Measurements from ENCODE around the gene MNAT1.

GRCh38 chr14:60723907-60724618, 10.5 kb upstream of the MNAT1 start, which contains the start of gene SIX4:
- no peak for TF ChIP-seq CTCF (conservative IDR thresholded peaks at IDR 0.05; ENCODE audit: low read depth in 2 of 2)
- peak; percentile 85 for TF ChIP-seq POLR2AphosphoS5 (IDR thresholded peaks at IDR 0.05; ENCODE audit: low read depth)
- TF ChIP-seq JUNB (IDR thresholded peaks at IDR 0.05; ENCODE audit: unreplicated experiment): no peak
- no peak for TF ChIP-seq EZH2 (IDR thresholded peaks at IDR 0.05; ENCODE audit: low read depth, unreplicated experiment)
- TF ChIP-seq EZH2phosphoT487 (IDR thresholded peaks at IDR 0.05; ENCODE audit: unreplicated experiment): no peak
- TF ChIP-seq REST (IDR thresholded peaks at IDR 0.05; ENCODE audit: unreplicated experiment): no peak
- TF ChIP-seq STAT1 (IDR thresholded peaks at IDR 0.05; ENCODE audit: unreplicated experiment): no peak
- TF ChIP-seq ZNF331 (CRISPR knock-in tag; IDR thresholded peaks at IDR 0.05; ENCODE audit: low read depth): no peak
- TF ChIP-seq CREB1 (CRISPR knock-in tag; IDR thresholded peaks at IDR 0.05; ENCODE audit: low read depth): no peak
